SU-DHL-6 (cell line): ENCODE results near the gene RGS1.

Experiments used
- EZH2phosphoT487 ChIP-seq: fragments of 200-600 bp; sonication (generic), shearing (Covaris generic); conservative IDR thresholded peaks from 2 replicates; pipeline ENCODE4 v1.6.1; 2018; ENCODE audit warnings: mild to moderate bottlenecking, antibody characterized with exemption, low read length, moderate library complexity, mixed read lengths
- TF ChIP-seq, protein P1 (sequence below): fragments of 200-600 bp; sonication (generic); IDR thresholded peaks from one replicate; pipeline ENCODE4 v1.5.1; 2017; ENCODE audit warnings: antibody characterized with exemption, mild to moderate bottlenecking, low read length, moderate library complexity; ENCODE audit not compliant: insufficient read depth, poor library complexity, severe bottlenecking

DNA sequence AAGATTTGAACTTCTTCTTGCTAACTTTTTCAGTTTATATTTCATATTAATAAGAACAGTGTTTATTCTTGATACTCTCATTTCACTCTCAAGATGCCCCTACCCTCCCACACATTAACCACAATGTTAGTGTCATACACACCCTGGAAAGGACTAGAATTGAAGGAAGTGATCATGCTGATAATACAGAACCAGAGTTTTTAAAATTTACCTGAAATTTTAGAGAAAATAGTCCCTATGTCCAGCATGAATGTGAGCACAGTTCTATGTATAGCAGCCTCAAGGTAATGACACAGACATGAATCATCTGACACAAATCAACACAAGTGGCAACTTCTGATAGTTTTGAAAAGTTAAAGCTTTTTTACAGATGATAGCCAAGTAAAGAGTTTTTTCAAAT, 26.0 kb downstream of the RGS1 start:
- TF ChIP-seq, protein P1, sequence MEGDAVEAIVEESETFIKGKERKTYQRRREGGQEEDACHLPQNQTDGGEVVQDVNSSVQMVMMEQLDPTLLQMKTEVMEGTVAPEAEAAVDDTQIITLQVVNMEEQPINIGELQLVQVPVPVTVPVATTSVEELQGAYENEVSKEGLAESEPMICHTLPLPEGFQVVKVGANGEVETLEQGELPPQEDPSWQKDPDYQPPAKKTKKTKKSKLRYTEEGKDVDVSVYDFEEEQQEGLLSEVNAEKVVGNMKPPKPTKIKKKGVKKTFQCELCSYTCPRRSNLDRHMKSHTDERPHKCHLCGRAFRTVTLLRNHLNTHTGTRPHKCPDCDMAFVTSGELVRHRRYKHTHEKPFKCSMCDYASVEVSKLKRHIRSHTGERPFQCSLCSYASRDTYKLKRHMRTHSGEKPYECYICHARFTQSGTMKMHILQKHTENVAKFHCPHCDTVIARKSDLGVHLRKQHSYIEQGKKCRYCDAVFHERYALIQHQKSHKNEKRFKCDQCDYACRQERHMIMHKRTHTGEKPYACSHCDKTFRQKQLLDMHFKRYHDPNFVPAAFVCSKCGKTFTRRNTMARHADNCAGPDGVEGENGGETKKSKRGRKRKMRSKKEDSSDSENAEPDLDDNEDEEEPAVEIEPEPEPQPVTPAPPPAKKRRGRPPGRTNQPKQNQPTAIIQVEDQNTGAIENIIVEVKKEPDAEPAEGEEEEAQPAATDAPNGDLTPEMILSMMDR = no peak
- TF ChIP-seq EZH2phosphoT487 = no peak
